GM06990 (cell line): Measurements from ENCODE around the gene TRMT44.

ENCODE experiments used
- DNase-seq: peaks from one replicate; pipeline ENCODE4 v3.0.0-alpha.2; 2011; ENCODE audit not compliant: insufficient read length; ENCODE audit errors: extremely low read depth
- H3K27me3 ChIP-seq: replicated peaks from 2 replicates; pipeline ENCODE4 v1.6.0; 2011; ENCODE audit warnings: low read length; ENCODE audit not compliant: control insufficient read depth, insufficient read depth
- H3K36me3 ChIP-seq: 2 replicates; pipeline ENCODE4 v1.5.1; 2011; ENCODE audit warnings: low read length; ENCODE audit not compliant: control insufficient read depth, insufficient read depth
- H3K4me3 ChIP-seq: replicated peaks from 2 replicates; pipeline ENCODE4 v1.5.1; 2011; ENCODE audit warnings: low read depth, mild to moderate bottlenecking, control low read depth, low read length
- TF ChIP-seq, protein P1 (sequence below): IDR thresholded peaks from 2 replicates; pipeline ENCODE4 v1.5.1; 2011; ENCODE audit warnings: low read length, control low read depth, mild to moderate bottlenecking, inconsistent platforms; ENCODE audit not compliant: insufficient read depth, poor library complexity, severe bottlenecking

Gene TRMT44

GRCh38 chr4:8467016-8467415 lies 26.4 kb downstream of the TRMT44 start:
- Histone ChIP-seq H3K27me3 (no peaks in the 10 kb centered on the region), H3K36me3 (peaks cover 27% of the 10 kb centered on the region), H3K4me3 (no peak overlapping the region)
- TF ChIP-seq, protein P1, sequence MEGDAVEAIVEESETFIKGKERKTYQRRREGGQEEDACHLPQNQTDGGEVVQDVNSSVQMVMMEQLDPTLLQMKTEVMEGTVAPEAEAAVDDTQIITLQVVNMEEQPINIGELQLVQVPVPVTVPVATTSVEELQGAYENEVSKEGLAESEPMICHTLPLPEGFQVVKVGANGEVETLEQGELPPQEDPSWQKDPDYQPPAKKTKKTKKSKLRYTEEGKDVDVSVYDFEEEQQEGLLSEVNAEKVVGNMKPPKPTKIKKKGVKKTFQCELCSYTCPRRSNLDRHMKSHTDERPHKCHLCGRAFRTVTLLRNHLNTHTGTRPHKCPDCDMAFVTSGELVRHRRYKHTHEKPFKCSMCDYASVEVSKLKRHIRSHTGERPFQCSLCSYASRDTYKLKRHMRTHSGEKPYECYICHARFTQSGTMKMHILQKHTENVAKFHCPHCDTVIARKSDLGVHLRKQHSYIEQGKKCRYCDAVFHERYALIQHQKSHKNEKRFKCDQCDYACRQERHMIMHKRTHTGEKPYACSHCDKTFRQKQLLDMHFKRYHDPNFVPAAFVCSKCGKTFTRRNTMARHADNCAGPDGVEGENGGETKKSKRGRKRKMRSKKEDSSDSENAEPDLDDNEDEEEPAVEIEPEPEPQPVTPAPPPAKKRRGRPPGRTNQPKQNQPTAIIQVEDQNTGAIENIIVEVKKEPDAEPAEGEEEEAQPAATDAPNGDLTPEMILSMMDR, result no peak
- no peak for DNase-seq

DNA sequence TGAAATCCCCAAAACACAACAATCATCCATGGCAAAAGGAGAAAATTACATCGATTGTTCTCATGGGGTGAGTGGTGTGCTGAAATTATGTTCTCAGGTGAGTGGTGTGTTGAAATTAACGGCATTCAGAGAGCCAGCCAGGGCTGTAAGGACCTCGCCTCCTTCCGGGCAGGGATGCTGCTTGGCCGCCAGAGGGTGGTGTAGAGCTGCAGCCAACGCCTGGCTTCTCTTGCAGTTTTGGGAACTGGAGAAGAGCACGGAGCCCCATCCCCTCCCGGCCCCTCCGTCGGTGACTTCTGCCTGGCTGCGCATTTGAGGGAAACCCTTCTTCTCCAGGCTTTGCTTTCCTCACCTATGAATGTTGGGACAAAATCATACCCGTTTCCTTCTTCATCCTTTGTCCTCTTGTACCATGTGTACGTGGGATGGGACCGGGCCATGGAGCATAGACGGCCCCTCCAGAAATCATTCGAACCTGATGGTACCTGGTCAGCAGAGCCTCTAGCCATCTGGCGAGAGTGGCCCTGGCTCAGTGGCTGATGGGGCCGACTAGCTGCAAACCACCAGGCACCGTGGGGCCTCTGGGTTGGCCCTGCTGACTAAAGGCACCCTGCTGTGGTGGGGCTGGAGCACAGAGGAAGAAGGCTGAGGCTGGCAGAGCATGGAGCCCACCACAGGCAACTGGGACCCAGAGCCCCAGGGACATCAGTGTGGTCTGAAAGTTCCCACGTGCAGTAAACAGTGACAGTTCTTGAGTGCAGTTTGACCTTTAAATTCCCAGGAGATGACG lies 28.4 kb downstream of the TRMT44 start:
- TF ChIP-seq, protein P1, result peak; percentile 97
- H3K36me3 ChIP-seq, result peaks cover 27% of the 10 kb centered on the region
- no peak overlapping the region for H3K4me3 ChIP-seq
- DNase-seq, result no peak
- no peaks in the 10 kb centered on the region for H3K27me3 ChIP-seq

- Histone ChIP-seq H3K36me3 (peaks cover 27% of the 10 kb centered on the region), H3K27me3 (no peaks in the 10 kb centered on the region)
- TF ChIP-seq, protein P1, result no peak
These were observed 29.0 kb downstream of the TRMT44 start for GRCh38 chr4:8469550-8469949.

DNA sequence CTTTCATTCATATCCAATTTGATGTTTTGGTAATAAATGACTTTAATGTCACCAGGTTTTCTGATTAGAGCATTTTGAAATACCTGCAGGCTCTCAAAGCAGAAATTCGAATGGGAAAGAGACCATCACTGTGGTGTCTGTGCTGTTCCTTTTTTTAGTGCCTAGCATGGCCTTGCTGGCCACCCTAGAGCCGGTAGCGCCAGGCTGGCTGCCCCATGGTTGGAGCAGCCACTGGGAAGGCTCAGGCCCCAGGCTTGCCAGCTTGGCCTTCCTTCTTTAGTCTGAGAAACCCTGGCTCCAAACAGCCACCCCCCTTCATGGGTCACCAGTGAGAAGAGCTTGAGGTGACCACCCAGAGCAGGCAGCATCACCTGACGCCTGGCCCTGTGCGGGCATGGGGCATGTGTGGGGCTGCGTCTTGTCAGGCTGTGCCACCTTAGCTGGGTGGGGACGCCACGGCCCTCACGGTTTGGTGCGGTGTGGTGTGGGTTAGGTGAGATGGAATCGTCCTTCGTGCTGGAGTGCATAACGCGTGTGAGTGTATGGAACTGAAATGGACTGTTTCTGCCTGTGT lies 30.0 kb downstream of the TRMT44 start:
- Histone ChIP-seq H3K4me3 (no peak overlapping the region), H3K27me3 (no peaks in the 10 kb centered on the region), H3K36me3 (peaks cover 25% of the 10 kb centered on the region)
- TF ChIP-seq, protein P1, result no peak
- no peak for DNase-seq

More at GRCh38 chr4:8469550-8469949, 29.0 kb downstream of the TRMT44 start:
- DNase-seq, result no peak
- no peak overlapping the region for H3K4me3 ChIP-seq

DNA sequence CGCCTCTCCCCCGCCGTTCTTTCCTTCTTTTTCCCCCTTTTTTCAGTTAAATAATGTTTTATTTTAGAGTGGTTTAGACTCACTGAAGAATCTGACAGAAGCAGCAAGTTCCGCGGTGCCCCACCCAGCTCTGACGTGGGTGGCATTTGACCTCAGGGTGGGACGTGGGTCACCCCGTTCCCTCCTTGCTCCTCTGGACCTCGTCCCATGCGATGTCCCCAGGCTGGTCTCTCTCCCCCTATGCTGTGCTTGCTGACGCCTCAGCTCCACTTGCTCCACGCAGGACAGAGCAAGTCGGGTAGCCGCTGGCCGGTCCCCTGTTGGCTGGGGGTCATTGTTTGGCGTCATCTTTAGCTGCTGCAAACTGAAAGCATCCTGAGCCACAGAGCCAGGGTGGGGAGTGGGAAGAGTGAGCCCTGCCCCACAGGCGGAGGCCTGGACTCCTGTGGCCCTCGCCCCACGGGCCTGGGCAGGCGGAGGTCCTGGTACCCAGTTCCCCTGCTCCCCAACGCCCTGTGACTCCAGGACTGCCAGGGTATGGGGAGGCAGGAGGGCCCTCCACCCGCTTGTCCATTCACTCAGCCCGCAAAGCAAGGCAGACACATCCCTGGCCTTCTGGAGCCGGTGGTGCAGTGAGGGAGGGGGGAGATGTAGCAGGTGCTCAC lies 30.8 kb downstream of the TRMT44 start:
- DNase-seq, result no peak
- H3K4me3 ChIP-seq, result no peak overlapping the region
- TF ChIP-seq, protein P1, result no peak
- peaks cover 21% of the 10 kb centered on the region for H3K36me3 ChIP-seq
- no peaks in the 10 kb centered on the region for H3K27me3 ChIP-seq
